Measurements from ENCODE around the gene MGST2. TPM values are rescaled to one million over a fixed set of nuclear protein-coding genes. Genes with fewer than 3 reads are reported as not detected.

The MGST2 gene
- 10 to 100 TPM; 82.2 to 87.6 TPM for total RNA-seq
- polyA plus RNA-seq (ENCODE audit: insufficient read depth, low read depth, low replicate concordance), result 97.9 TPM
- long read RNA-seq, donor 1, transcript MGST2-201 (5 exons, 801 nt), result major isoform, 41 of 68 reads
- long read RNA-seq, donor 1, partial matches to known transcripts, result 24 of 68 reads
- long read RNA-seq, donor 1, other reads (novel, unspliced or antisense), result 0 of 68 reads
- long read RNA-seq, donor 2, transcript MGST2-201 (5 exons, 801 nt), result major isoform, 29 of 32 reads
- long read RNA-seq, donor 2, partial matches to known transcripts, result 0 of 32 reads
- long read RNA-seq, donor 2, other reads (novel, unspliced or antisense), result 0 of 32 reads

DNA sequence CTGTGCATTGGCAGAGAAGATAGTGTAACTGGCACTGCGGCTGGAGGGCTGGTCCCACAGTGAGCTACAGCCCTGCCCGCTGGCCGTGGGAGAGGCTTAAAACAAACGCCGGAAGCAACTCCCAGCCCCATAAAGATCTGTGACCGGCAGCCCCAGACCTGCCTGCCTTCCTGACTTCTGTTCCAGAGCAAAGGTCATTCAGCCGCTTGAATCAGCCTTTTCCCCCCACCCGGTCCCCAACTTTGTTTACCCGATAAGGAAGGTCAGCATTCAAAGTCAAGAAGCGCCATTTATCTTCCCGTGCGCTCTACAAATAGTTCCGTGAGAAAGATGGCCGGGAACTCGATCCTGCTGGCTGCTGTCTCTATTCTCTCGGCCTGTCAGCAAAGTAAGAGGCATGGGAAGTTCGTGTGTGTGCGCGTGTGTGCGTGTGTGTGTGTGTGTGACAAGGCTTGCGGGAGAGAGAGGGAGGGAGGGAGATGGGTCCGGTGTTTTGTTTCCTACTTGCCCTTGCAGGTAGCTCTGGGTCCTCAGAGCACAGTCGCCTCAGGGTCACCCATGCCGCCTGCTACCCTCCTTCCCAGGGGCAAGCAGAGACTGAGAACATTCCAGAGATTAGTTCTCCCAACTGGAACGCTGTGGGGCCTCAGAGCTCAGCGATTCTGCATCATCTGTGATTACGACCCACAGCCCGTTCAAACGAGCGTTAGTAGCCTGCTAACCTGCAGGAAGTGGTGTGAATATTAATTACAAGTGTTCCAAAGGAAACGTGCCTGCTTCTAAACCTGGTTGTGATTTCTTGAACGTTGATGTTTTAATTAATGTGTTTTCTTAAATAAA is at the start of gene MGST2:
Gene MGST2, plus strand, starts transcription at position 130 of the 840 bp plus-strand sequence. Its CDS starts 201 bp downstream, at position 331.
- Histone ChIP-seq H3K9me3 (no peaks in the 10 kb centered on the region), H3K4me1 (peaks cover 16% of the 10 kb centered on the region), H3K4me3 (peak within 1 kb of the TSS; percentile 61 to 80), H3K36me3 (ENCODE audit: low read depth, missing control alignments) (no peaks in the 10 kb centered on the region), H3K27ac (peak within 1 kb of the TSS; percentile 89 to 91), H3K27me3 (no peaks in the 10 kb centered on the region)
- peak; percentile 87 for DNase-seq
- 1% methylated on average over 28 to 32 of the region's 32 CpGs for WGBS, 2 donors
- TF ChIP-seq, protein P1, sequence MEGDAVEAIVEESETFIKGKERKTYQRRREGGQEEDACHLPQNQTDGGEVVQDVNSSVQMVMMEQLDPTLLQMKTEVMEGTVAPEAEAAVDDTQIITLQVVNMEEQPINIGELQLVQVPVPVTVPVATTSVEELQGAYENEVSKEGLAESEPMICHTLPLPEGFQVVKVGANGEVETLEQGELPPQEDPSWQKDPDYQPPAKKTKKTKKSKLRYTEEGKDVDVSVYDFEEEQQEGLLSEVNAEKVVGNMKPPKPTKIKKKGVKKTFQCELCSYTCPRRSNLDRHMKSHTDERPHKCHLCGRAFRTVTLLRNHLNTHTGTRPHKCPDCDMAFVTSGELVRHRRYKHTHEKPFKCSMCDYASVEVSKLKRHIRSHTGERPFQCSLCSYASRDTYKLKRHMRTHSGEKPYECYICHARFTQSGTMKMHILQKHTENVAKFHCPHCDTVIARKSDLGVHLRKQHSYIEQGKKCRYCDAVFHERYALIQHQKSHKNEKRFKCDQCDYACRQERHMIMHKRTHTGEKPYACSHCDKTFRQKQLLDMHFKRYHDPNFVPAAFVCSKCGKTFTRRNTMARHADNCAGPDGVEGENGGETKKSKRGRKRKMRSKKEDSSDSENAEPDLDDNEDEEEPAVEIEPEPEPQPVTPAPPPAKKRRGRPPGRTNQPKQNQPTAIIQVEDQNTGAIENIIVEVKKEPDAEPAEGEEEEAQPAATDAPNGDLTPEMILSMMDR (IDR thresholded peaks at IDR 0.05), result no peak
- TF ChIP-seq POLR2A (IDR thresholded peaks at IDR 0.05), result no peak
- intact Hi-C loops (cut with DNase I; ENCODE audit: low total_unique reads), result loop anchor here (10.0 kb wide), 1 partner anchor 69 kb away; no protein-coding TSS in a partner anchor

DNA sequence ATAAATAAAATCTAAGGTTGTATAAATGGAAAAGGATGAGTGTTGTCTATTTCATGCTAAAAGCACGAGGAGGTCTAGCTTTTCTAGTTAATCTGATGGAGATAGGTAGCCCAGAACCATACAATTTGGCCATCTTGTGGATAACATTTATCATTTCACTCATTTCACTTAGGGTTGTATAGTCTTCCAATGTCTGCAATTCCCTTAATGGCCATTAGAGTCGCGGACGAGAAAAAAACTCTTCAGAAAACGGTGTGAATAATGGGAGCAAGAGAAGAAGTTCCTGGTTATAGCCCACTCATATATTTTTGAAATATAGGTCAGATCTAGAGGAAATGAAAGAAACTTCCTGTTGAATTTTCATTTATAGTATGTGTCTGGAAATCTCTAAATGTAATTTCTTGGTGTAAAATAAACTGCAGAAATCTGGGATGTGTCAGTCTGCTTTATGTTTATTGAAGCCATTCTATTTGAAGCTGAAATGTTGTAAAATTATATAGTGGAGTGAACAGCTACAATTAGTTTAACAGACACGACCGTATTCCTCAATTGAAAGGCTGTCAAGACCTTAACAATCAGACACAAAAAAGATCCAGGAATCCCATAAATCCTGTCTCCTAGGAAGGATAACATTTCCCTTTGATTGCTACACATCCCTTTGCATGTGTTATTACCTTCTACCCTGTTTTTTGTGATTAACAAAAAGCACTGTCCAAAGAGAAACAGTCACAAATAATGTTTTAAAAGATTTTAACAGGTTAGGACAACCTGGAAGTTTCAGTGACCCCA is 47.7 kb upstream of the MGST2 start:
- Histone ChIP-seq H3K27ac (no peak overlapping the region), H3K36me3 (ENCODE audit: low read depth, missing control alignments) (no peaks in the 10 kb centered on the region), H3K4me1 (no peaks in the 10 kb centered on the region), H3K9me3 (no peaks in the 10 kb centered on the region), H3K27me3 (no peaks in the 10 kb centered on the region), H3K4me3 (no peak overlapping the region)
- TF ChIP-seq, protein P1 (IDR thresholded peaks at IDR 0.05), result no peak
- TF ChIP-seq POLR2A (IDR thresholded peaks at IDR 0.05), result no peak
- intact Hi-C loops (cut with DNase I; ENCODE audit: low total_unique reads), result no loop called here
- 74 to 77% methylated on average over 7 of the region's 7 CpGs for WGBS, 2 donors
- DNase-seq, result no peak

DNA sequence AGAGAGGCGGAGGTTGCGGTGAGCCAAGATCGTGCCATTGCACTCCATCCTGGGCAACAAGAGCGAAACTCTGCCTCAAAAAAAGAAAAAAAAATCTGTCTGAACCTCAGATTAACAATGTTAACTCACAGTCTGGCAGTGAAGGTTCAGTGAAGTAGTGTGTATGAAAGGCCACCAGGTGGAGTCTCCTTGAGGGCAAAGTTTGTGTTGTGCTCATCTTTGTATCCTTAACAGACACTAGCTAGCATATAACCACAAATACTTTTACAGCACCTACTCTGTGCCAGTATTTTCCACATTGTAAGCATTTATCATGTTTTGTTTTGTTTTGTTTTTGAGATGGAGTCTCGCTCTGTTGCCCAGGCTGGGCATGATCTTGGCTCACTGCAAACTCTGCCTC is 46.0 kb upstream of the MGST2 start:
- H3K36me3 ChIP-seq (ENCODE audit: low read depth, missing control alignments), result no peaks in the 10 kb centered on the region
- H3K4me1 ChIP-seq, result no peaks in the 10 kb centered on the region
- no peaks in the 10 kb centered on the region for H3K27me3 ChIP-seq
- no peak for DNase-seq
- H3K9me3 ChIP-seq, result no peaks in the 10 kb centered on the region
- intact Hi-C loops (cut with DNase I; ENCODE audit: low total_unique reads), result no loop called here
- H3K4me3 ChIP-seq, result no peak overlapping the region
- H3K27ac ChIP-seq, result no peak overlapping the region
- WGBS, 2 donors, result 95 to 97% methylated on average over 5 of the region's 5 CpGs
- TF ChIP-seq, protein P1 (IDR thresholded peaks at IDR 0.05), result peak in 1 of 3 experiments; percentile 34
- TF ChIP-seq POLR2A (IDR thresholded peaks at IDR 0.05), result no peak

DNA sequence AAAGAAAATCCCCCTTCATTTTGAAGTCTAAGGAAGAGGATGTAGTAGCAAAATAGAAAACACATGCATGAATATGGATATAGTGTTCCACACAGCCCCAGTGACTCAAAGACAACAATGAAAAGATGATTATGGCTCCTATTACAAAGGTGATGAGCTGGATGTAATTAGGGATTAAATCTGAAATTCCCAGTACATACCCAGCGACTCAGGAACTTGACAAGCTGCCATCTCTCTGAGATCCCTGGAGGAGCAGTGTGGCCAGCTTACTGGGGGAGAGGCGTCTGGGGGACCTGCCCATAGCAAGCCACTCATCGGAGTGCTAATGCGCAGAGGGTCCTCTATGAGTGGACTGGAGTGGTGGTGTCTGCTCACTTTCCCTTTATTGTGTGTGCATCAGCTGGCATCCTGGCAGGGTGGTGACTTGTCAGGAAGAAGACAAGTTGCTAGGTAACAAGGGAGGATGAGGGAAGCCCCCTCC is 42.7 kb upstream of the MGST2 start:
- Histone ChIP-seq H3K27ac (no peak overlapping the region), H3K9me3 (no peaks in the 10 kb centered on the region), H3K27me3 (no peaks in the 10 kb centered on the region), H3K36me3 (ENCODE audit: low read depth, missing control alignments) (no peaks in the 10 kb centered on the region), H3K4me3 (no peak overlapping the region), H3K4me1 (no peaks in the 10 kb centered on the region)
- intact Hi-C loops (cut with DNase I; ENCODE audit: low total_unique reads), result no loop called here
- TF ChIP-seq, protein P1 (IDR thresholded peaks at IDR 0.05), result no peak
- no peak for TF ChIP-seq POLR2A (IDR thresholded peaks at IDR 0.05)
- no peak for DNase-seq
- 85 to 88% methylated on average over 4 of the region's 4 CpGs for WGBS, 2 donors

Data from testis (tissue), 5 donors.